Measurements from ENCODE around the gene CEBPG. TPM values are rescaled to one million over a fixed set of nuclear protein-coding genes. Genes with fewer than 3 reads are reported as not detected.

The CEBPG gene
- total and polyA plus RNA-seq, 4 donors: 21.5 to 29.7 (median 24.7) TPM

DNA sequence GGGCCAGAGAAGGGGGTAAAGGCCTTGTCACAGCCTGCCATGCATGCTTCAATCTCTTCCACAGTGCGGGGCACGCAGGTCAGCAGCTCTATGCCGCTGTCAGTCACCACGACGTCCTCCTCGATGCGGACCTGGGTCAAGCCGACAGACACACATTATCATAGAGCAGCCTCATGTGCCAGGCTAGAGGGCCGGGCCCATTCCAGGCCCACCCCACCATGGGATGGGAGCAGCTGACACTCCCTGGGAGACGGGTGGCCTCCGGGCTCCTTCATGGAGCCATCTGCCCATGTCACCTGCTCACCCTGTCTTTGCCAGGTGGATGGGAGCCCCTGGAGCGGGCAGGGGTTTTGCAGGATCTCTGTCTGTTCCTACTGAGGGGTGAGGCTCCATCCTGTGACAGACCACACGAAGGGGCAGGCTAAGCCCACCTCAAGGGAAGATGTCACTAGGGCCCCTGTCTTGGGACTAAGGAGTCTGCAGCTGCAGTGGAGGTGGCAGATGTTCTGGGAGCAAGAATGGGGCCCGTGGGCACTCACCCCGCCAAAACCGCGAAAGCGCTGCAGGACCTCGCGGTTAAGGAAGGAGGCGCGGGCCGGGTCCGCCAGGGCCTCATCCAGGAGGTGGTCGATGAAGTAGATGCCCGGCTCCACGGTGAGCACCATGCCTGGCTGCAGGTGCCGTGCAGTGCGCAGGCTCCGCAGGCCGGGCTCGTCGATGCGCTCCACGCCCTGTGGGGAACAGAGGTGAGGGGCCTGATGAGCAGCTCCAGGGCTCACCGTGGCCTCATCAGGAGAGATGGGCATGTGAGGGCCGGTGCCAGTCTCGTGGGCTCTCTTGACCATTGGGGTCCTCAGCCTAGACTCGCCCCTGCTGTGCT lies 14.1 kb downstream of the CEBPG start:
- H3K27ac ChIP-seq (ENCODE audit: low read depth in 1 of 2, low read length in 1 of 2): no peak overlapping the region
- H3K4me1 ChIP-seq (ENCODE audit: control insufficient read depth in 5 of 5, insufficient read depth in 5 of 5, low read length in 5 of 5): peaks cover 6 to 45% (median 35%) of the 10 kb centered on the region in 5 donors
- no peaks in the 10 kb centered on the region for H3K27me3 ChIP-seq (ENCODE audit: control insufficient read depth in 3 of 3, insufficient read depth in 3 of 3, low read length in 2 of 3)
- 96 to 97% methylated on average over 39 of the region's 39 CpGs for WGBS, 2 donors
- H3K9ac ChIP-seq (ENCODE audit: insufficient read depth in 1 of 2, low read length in 2 of 2): no peak overlapping the region
- H3K9me3 ChIP-seq (ENCODE audit: control insufficient read depth in 4 of 4, insufficient read depth in 3 of 4, low read length in 3 of 4): no peaks in the 10 kb centered on the region
- ATAC-seq (ENCODE audit: insufficient read depth, low FRiP score) (no peak), DNase-seq (no peak)
- H3K36me3 ChIP-seq (ENCODE audit: control insufficient read depth in 4 of 4, insufficient read depth in 4 of 4, low read length in 4 of 4): peaks cover 0 to 28% (median 2%) of the 10 kb centered on the region in 4 donors
- TF ChIP-seq, protein P1, sequence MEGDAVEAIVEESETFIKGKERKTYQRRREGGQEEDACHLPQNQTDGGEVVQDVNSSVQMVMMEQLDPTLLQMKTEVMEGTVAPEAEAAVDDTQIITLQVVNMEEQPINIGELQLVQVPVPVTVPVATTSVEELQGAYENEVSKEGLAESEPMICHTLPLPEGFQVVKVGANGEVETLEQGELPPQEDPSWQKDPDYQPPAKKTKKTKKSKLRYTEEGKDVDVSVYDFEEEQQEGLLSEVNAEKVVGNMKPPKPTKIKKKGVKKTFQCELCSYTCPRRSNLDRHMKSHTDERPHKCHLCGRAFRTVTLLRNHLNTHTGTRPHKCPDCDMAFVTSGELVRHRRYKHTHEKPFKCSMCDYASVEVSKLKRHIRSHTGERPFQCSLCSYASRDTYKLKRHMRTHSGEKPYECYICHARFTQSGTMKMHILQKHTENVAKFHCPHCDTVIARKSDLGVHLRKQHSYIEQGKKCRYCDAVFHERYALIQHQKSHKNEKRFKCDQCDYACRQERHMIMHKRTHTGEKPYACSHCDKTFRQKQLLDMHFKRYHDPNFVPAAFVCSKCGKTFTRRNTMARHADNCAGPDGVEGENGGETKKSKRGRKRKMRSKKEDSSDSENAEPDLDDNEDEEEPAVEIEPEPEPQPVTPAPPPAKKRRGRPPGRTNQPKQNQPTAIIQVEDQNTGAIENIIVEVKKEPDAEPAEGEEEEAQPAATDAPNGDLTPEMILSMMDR (IDR thresholded peaks at IDR 0.05; ENCODE audit: control extremely low read depth, extremely low read depth): no peak
- no peak overlapping the region for H3K4me3 ChIP-seq

DNA sequence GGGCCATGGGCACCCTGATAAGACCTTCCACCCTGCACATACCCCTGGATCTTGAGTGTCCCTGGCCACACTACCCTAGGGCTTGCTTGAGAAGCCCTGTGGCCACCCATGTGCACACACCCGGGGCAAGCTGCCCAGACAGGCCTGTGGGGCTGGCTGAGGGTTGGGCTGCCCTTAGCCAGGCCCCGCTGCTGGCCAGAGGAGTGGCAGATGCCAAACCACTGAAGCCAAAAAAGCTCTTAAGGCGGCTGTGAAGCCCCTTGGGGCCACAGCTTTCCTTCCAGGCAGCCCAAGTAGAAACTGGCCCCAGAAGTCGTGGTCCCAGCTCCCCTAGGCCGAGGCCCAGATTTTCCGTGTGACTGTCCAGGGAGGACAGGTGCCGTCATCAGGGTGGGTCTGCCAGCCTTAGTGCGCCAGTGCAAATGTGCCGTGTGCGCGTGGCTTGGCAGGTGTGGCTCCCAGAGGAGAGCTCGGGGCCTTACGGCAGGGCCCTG lies 14.8 kb downstream of the CEBPG start:
- Histone ChIP-seq H3K27me3 (ENCODE audit: control insufficient read depth in 3 of 3, insufficient read depth in 3 of 3, low read length in 2 of 3) (no peaks in the 10 kb centered on the region), H3K36me3 (ENCODE audit: control insufficient read depth in 4 of 4, insufficient read depth in 4 of 4, low read length in 4 of 4) (peaks cover 0 to 28% (median 2%) of the 10 kb centered on the region in 4 donors), H3K9me3 (ENCODE audit: control insufficient read depth in 4 of 4, insufficient read depth in 3 of 4, low read length in 3 of 4) (no peaks in the 10 kb centered on the region), H3K4me3 (no peak overlapping the region), H3K27ac (ENCODE audit: low read depth in 1 of 2, low read length in 1 of 2) (no peak overlapping the region), H3K4me1 (ENCODE audit: control insufficient read depth in 5 of 5, insufficient read depth in 5 of 5, low read length in 5 of 5) (peaks cover 6 to 49% (median 37%) of the 10 kb centered on the region in 5 donors), H3K9ac (ENCODE audit: insufficient read depth in 1 of 2, low read length in 2 of 2) (no peak overlapping the region)
- ATAC-seq (ENCODE audit: insufficient read depth, low FRiP score) (no peak), DNase-seq (no peak)
- 81 to 90% methylated on average over 13 of the region's 13 CpGs for WGBS, 2 donors
- TF ChIP-seq, protein P1 (IDR thresholded peaks at IDR 0.05; ENCODE audit: control extremely low read depth, extremely low read depth): no peak

DNA sequence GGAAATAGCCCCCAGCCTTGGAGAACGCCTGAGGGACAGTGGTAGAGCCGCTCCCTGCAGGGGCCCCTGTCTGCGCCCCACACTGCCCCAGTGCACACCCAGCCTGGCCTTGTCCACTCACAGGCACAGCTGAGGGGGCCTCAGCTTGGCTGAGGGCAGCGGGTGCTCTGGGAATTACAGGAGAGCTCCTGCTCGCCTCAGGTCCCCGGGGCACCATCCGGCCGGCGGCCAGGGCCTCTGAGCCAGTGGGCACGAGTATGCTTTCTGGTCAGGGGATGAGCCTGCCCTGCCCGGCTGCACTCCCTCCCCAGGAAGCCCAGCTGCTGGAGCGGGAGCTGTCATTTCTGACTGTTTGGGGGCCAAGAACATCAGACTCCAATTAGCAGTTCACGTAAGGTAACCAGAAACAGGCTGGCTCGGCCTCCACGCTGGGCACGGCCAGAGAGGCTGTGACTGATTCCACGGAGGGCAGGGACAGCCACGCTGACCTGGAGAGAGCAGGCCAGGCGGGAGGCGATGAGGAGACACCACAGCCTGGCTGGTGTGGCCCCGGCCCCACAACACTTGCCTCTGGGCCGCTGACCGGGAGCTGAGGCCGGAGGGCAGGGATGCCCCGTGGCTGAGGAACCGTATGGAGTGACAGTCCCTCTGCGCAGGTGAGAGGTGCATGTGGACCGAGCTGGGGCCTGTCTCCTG lies 15.4 kb downstream of the CEBPG start:
- DNase-seq (peak in 1 of 3 donors; percentile 50), ATAC-seq (ENCODE audit: insufficient read depth, low FRiP score) (no peak)
- no peak overlapping the region for H3K4me3 ChIP-seq
- peaks cover 6 to 54% (median 42%) of the 10 kb centered on the region in 5 donors for H3K4me1 ChIP-seq (ENCODE audit: control insufficient read depth in 5 of 5, insufficient read depth in 5 of 5, low read length in 5 of 5)
- H3K9me3 ChIP-seq (ENCODE audit: control insufficient read depth in 4 of 4, insufficient read depth in 3 of 4, low read length in 3 of 4): no peaks in the 10 kb centered on the region
- H3K36me3 ChIP-seq (ENCODE audit: control insufficient read depth in 4 of 4, insufficient read depth in 4 of 4, low read length in 4 of 4): peaks cover 0 to 24% (median 2%) of the 10 kb centered on the region in 4 donors
- TF ChIP-seq, protein P1 (IDR thresholded peaks at IDR 0.05; ENCODE audit: control extremely low read depth, extremely low read depth): no peak
- WGBS, 2 donors: 88 to 90% methylated on average over 25 to 28 of the region's 28 CpGs
- no peaks in the 10 kb centered on the region for H3K27me3 ChIP-seq (ENCODE audit: control insufficient read depth in 3 of 3, insufficient read depth in 3 of 3, low read length in 2 of 3)
- peak overlapping the region in 1 of 2 donors; percentile 76 for H3K27ac ChIP-seq (ENCODE audit: low read depth in 1 of 2, low read length in 1 of 2)
- no peak overlapping the region for H3K9ac ChIP-seq (ENCODE audit: insufficient read depth in 1 of 2, low read length in 2 of 2)
